HG03469 (cell line): ENCODE measurements around the gene TCTN3.
"Not testable (repeated sequence)": the region's sequence is repeated elsewhere in the genome, so short reads cannot be mapped to it uniquely, and the experiment has no call there.

Experiments
- ATAC-seq: cut with Tn5 transposase; IDR thresholded peaks from one replicate; pipeline ENCODE4 v1.9.1; 2021; ENCODE audit warnings: mild to moderate bottlenecking, moderate library complexity, moderate number of reproducible peaks; ENCODE audit not compliant: unreplicated experiment

Gene TCTN3, protein sequence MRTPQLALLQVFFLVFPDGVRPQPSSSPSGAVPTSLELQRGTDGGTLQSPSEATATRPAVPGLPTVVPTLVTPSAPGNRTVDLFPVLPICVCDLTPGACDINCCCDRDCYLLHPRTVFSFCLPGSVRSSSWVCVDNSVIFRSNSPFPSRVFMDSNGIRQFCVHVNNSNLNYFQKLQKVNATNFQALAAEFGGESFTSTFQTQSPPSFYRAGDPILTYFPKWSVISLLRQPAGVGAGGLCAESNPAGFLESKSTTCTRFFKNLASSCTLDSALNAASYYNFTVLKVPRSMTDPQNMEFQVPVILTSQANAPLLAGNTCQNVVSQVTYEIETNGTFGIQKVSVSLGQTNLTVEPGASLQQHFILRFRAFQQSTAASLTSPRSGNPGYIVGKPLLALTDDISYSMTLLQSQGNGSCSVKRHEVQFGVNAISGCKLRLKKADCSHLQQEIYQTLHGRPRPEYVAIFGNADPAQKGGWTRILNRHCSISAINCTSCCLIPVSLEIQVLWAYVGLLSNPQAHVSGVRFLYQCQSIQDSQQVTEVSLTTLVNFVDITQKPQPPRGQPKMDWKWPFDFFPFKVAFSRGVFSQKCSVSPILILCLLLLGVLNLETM

DNA sequence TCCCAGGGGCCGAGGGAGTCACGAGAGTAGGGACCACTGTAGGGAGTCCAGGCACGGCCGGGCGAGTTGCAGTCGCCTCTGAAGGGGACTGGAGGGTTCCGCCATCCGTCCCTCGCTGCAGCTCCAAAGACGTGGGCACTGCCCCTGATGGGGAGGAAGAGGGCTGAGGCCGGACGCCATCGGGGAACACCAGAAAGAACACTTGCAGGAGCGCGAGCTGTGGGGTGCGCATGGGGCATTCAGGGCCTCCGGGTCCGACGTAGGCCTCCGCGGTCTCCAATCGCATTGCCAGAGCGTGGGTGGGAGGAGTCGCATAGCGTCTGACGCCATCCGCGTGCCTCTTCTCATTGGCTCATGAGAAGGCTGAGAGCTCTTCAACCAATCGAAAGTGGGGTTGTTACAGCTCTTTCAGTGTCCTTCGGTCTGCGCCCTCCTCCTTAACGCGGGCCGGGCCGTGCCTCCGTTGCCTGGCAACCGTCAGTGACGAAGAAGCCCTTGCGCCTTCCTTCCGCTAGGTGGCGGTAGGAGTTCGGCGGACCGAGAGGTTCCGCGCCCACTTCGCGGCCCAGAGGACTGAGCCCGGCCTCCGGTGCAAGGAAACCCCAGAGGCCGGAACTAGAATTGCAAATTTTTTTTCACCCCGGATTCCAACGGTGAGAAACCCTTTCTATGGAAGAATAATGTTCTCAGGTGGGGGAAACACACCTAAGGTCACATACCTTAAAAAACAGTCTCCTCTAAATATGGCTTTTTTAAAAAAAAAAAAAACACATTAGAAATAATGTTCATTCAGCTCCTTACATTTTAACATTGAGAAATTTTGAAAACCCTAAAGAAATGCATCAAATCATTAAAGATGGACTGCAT is at the start of gene TCTN3:
TCTN3 (minus strand) TSS at position 260 of the 867 bp plus-strand sequence; CDS start at position 232, 28 bp downstream.
- ATAC-seq, result peak; percentile 95

DNA sequence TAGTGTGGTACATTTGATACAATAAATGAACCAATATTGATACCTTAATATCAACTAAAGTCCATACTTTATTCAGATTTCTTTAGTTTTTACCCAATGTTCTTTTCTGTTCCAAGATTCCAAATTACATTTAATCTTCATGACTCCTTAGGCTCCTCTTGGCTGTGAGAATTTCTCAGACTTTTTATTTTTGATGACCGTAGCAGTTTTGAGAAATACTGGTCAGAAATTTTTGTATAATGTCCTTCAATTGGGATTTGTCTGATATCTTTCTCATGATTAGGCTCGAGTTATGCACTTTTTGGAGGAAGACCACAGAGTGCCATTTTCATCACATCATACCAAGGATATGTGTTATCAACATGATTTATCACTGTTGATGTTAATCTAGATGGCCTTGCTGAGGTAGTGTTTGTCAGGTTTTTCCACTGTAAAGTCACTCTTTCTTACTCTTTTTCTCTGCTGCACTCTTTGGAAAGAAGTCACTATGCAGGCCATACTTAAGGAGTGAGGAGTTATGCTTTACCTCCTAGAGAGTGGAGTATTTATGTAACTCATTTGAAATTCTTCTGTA is 49.3 kb upstream of the TCTN3 start:
- no peak for ATAC-seq

DNA sequence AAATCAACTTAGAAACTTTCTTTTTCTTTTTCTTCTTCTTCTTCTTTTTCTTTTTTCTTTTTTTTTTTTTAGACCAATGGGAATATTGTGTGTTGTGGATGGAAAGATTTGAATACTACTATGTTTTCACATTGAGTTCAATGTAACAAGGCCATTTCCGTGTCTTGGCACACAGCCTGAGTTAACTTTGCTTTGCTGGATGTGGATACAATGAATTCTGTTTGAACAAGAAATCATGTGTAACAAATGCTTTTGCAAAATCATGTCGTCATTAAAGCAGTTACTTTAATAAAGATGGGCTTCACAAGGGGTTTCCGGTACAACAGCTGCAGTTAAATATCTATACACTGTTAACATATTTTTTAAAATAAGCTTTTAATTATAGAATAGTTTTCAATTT is 48.8 kb upstream of the TCTN3 start:
- ATAC-seq, result no peak

DNA sequence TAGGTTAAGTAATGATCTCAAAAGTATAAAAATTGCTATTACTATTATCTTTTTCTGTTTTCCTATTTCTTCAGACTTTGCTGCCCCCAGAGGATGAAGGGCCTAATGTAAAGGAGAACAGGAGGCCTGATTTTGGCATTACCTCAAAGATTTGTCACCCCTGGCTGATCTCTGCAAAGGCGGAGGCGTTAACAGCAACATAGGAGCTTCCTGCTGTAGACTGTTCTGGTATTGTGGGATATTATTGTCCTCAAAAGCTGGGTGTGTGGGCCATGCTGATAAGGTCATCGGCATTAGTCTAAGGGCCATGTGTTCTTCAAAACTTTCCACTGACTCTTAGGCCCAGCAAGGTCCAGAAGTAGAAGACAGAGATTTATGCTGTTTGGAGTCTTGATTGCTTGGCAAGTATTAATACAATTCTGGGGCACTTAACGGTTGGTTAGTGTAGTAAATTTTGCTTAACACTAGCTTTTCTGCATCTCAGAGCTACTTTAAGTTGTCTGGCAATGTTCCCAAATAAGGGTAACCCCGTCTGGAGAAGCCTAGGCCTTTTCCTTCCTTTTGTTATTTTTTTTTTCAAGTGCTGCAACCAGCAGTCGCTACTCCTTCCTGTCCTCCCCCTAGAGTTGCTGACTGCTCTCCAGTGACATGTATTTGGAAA is 48.2 kb upstream of the TCTN3 start:
- ATAC-seq, result peak; percentile 64

DNA sequence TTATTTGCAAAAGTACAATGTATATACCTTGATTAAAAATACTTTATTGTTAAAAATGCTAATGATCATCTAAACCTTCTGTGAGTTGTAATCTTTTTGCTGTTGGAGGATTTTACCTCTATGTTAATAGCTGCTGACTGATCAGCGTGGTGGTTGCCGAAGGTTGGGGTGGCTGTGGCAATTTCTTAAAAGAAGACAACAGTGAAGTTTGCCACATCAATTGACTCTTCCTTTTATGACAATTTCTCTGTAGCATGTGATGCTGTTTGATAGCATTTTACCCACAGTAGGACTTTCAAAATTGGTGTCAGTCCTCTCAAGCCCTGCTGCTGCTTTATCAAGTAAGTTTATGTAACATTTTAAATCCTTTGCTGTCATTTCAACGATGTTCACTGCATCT is 45.3 kb upstream of the TCTN3 start:
- ATAC-seq, result no peak

DNA sequence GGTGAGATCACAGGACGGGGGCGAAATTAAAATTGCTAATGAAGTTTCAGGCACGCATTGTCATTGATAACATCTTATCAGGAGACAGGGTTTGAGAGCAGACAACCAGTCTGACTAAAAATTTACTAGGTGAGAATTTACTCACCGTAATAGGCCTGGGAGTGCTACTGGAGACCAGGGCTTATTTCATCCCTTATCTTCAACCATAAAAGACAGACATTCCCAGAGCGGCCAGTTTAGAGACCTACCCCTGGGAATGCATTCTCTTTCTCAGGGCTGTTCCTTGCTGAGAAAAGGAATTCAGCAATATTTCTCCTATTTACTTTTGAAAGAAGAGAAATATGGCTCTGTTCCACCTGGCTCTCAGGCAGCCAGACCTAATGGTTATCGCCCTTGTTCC is 39.2 kb upstream of the TCTN3 start:
- not testable (repeated sequence) for ATAC-seq

DNA sequence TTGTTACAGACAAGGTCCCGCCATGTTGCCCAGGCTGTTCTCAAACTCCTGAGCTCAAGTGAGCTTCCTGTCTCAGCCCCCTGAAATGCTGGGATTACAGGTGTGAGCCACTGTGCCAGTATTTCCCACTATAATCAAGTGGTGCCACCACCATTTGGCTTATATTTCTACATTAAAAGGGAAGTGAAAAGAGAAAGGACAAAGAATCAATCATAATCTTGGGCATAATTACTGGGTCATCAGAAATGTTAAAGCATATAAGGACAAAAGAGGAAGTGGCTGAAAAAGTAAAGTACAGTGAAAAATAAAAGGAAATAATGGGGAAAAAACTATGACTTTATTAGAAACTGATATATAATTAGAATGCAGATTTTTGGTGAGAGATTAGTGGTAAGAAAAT is 36.5 kb upstream of the TCTN3 start:
- no peak for ATAC-seq

DNA sequence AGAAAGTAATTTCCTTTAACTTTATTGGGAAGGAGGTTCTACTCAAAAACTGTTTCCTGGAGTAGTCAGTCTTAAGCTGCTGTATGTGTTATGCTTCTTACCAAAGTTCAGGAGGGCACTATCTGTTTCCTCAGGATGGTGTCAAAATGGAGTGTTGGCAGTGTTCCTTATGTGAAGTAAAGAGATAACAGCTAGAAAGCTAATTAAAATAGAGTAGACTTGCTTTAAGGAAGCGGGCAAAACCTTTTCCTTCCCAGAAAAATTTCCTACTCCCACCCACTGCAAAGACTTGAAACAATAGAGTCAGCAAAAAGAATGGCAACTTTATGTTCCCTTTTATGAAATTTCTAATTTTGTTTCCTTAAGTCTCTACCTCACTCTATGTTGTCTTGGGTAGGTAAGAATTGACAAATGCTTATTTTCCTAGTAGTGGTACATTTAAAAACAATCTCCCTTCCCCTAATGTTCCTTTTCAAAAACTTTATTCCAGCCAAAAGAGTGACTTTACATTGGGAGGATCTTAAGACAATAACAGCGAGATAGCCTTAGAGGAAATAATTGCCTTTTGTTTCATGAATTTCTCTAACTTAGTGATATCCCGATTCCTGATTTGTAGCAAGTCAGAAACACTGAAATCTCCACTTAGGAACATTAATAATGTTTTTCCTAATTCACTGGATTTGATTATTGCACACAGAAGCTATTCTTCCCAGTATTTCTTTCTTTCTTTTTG is 35.8 kb upstream of the TCTN3 start:
- no peak for ATAC-seq

DNA sequence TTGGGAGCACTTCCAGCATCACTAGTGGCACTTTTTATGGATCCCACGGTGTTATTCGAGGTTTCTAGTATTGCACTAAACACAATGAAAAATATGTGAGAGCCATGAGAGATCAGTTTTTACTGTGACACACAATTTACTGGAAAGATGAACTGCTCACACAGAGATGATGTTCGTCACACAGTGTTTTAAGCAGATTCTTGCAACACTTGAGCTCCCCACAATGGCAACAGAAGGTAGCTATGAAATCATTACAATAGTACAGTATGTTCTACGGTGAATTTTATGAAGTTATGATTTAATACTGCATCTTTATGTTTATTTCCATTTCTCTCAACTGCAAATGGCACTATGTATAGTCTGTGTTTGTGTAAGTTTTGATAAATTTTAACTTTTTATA is 34.8 kb upstream of the TCTN3 start:
- ATAC-seq, result no peak

DNA sequence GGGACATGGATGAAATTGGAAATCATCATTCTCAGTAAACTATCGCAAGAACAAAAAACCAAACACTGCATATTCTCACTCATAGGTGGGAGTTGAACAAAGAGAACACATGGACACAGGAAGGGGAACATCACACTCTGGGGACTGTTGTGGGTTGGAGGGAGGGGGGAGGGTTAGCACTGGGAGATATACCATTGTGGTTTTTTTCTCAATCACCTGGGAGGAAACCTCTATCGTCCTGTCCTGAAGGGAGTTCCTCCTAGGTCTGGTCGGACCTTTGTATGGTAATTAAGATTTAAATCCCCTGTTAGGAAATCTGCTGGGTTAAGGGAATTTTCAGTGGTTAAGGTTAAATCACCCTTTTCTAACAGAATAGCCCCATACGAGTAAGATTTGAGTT is 28.8 kb upstream of the TCTN3 start:
- not testable (repeated sequence) for ATAC-seq

DNA sequence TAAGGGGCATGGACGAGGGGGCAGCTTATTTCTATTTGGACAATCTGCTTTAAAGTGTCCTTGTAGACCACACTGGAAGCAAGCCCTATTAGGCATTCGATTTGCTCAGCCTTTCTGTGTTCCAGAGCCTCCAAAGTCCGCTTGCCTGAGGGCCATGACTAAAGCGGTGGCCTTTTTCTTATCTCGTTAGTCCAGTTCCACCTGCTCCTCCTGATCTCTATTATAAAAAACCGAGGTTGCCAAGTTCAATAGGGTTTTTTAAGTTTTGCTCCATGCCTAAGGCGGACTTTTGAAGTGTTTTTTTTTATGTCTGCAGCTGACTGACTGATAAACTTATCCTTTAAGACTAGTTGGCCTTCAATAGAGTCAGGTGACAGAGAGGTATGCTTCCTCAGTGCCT is 27.0 kb upstream of the TCTN3 start:
- ATAC-seq, result not testable (repeated sequence)

DNA sequence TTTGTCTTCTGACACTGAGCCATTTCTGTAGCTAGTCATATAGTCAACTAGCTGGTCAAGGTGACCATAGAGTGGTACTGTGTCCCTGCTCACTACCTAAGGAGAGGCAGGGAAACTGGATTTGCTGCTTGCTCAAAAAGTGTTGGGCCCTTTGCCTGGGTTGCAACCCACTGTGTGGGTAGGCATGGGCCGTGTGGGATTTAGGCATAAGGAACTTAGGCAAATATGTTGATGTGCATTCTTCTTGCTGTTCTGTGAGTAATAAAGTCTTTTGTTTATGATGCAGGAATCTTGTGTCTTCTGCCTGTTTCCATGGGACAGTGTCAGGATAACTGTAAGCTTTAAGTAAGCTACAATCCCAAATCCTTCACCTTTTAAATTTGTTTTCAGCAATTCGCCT is 23.1 kb upstream of the TCTN3 start:
- ATAC-seq, result no peak

DNA sequence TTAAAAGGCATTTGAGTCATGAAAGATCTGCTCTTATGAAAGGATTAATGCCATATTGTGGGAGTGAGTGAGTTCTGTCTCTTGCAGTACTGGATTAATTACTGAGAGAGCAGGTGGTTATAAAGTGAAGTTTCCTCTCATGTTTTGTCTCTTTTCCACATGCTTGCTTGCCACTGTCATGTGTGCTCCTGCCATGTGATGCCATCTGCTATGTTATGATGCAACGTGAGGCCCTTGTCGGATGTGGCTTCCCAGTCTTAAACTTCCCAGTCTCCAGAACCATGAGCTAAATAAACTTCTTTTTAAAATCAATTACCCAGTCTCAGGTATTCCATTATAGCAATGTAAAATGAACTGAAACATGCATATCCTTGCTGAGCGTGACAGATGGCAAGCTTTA is 22.7 kb upstream of the TCTN3 start:
- ATAC-seq, result no peak

DNA sequence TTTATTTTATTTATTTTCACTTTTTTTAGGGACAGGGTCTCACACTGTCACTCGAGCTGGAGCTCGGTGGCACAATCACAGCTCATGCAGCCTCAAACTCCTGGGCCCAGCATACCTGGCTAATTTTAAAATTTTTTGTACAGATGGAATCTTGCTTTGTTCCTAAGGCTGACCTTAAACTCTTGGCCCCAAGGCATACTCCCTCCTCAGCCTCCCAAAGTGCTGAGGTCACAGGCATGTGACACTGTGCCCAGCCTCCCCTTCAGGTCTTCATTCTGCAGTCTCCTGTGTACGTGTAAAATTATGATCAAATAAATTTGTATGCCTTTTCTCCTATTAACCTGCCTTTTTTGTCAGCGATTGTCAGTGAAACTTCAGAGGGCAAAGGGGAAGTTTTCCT is 17.8 kb upstream of the TCTN3 start:
- ATAC-seq, result no peak

DNA sequence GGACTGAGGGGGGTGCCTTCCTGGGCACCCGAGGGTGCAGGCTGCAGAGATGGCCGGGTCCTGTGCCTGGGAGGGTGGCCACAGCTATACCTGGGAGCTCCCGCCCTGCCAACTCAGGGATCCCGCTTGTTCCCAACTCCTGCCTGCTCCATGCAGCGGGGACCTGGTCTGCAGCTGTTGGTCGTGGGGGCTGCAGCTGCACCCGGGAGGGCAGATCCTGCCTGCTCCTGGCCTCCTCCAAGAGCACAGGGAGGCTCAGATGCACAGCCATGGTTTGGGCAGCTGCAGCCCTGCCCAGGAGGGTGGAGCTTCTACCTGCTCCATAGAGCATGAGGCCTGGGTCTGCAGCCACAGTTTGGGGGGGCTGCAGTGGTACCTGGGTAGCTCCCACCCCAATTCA is 13.3 kb upstream of the TCTN3 start:
- no peak for ATAC-seq

DNA sequence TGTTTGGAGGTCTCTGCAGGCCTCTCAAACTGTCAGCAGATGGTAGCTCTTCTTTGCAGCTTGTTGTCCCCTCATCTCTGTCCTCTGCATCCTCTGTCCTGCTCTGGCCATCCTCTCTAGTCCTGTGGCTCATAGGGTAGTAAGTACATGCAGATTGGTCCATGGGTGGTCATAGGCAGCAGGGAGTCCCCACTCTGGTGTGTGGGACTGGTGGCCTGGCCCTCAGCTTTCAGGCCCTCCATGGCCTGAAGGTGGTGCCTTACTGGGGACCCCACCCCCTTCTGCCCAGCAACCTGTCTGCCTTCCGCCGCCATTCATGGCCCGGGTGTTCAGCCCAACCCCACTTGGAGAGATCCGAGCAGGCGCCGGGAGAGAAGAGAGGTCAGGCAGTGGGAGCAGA is 12.8 kb upstream of the TCTN3 start:
- no peak for ATAC-seq

DNA sequence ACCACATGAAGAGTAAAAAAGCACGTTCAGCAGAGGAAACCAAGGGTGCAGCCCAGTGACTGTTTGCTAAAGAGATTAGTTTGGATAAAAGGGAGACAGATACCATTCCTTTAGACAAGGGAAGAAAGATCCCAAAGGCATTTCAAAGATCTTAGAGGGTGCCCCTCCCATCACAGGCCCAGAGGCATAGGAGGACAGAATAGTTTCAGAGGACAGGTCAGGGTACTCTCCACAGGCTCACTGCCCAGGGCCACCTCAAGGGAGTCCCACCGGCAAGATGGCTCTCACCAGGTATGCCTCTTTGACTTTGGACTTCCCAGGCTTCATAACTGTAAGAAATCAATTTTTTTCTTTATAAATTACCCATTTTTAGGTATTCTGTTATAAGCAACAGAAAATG is 4.7 kb upstream of the TCTN3 start:
- ATAC-seq, result no peak

DNA sequence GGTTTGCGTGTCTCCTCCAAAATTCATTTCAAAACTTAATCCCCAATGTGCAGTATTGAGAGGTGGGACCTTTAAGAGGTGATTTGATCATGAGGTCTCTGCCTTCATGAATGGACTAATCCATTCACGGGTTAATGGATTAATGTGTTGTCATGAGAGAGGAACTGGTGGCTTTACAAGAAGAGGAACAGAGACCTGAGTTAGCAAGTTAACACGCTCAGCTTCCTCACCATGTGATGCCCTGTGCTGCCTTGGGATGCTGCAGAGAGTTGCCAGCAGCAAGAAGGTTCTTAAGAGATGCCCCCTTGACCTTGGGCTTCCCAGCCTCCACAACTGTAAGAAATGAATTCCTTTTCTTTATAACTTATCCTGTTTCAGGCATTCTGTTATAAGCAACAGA is 3.7 kb upstream of the TCTN3 start:
- no peak for ATAC-seq

DNA sequence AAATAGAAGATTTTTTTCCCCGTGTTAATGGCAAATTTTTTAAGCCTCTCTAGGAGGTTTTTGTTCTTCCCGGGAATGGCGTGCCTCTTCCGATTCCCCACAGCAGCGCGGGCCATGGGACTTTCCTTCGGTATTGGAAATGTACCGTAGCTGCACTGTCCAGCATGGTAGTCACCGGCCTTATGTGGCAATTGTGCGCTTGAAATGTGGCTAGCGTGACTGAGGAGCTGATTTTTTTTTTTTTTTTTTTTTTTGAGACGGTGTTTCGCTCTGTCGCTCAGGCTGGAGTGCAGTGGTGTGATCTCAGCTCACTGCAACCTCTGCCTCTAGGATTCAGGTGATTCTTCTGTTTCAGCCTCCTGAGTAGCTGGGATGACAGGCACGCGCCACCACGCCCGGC is 938 bp upstream of the TCTN3 start:
- no peak for ATAC-seq

DNA sequence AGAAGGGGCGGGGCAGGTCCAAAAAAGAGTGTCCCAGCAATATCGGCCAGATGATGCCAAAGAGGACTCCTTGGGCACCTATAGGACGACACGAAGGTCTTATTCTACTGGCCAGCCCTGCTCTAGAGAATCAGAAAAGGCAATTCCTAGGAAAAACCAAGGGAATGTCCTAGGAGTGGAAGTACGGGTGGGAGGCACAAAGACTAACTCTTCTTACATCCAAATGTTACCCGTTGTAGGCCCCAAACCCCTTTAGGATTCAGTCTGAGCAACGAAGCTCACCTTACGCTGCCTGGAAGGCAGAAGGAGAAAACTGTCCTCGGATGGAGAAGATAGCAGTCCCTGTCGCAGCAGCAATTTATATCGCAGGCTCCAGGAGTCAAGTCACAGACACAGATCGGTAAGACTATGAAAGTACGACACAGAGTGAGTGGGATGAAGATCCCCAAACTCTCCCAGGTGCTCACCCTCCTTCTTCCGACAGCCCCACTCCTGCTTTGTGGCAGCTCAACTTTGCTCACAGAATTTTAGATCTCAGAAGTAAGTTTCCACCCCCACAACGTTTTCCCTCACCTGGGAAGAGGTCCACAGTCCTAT is 558 bp downstream of the TCTN3 start:
- no peak for ATAC-seq
